GM21526 (cell line): ENCODE results near the gene USP2.

Experiments used
- ATAC-seq: cut with Tn5 transposase; IDR thresholded peaks from one replicate; pipeline ENCODE4 v1.9.1; 2021; ENCODE audit warnings: moderate library complexity; ENCODE audit not compliant: unreplicated experiment, low FRiP score

The USP2 gene

GRCh38 chr11:119377961-119378667, 3.4 kb downstream of the USP2 start:
- ATAC-seq = no peak

- ATAC-seq = no peak
These were observed 4.2 kb downstream of the USP2 start for GRCh38 chr11:119377112-119377901.

DNA sequence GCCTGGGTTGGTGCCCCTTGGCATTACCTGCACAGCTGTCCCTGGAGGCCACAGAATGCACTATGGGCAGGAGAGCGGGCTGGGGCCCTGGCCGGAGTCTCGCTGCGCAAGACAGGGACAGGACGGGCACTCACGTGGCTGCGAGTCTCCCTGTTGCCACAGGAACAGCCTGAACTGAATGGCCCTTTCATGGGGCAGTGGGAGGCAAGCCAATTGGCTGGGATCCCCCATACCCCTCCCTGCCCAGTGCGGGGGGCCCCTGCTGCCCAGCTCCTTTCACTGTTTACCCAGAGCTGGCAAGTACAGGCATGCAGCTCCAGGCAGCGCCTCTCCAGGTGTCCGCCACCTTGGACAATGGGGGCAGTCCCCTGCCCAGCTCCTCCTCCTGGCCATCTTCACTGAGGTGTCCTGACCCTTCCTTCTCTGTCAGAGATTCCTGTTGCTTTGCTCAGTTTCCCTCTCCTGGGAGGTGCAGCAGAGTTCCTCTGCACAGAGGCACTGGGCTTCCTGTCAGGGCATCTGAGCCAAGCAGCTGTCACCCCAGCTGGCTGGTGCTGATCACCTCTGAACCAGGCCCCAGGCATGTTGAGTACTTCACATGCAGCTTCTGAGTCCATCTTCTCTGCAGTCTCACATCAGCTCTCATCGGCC, 5.2 kb downstream of the USP2 start:
- no peak for ATAC-seq

- ATAC-seq = no peak
These were observed 5.9 kb downstream of the USP2 start for GRCh38 chr11:119375337-119376196.

DNA sequence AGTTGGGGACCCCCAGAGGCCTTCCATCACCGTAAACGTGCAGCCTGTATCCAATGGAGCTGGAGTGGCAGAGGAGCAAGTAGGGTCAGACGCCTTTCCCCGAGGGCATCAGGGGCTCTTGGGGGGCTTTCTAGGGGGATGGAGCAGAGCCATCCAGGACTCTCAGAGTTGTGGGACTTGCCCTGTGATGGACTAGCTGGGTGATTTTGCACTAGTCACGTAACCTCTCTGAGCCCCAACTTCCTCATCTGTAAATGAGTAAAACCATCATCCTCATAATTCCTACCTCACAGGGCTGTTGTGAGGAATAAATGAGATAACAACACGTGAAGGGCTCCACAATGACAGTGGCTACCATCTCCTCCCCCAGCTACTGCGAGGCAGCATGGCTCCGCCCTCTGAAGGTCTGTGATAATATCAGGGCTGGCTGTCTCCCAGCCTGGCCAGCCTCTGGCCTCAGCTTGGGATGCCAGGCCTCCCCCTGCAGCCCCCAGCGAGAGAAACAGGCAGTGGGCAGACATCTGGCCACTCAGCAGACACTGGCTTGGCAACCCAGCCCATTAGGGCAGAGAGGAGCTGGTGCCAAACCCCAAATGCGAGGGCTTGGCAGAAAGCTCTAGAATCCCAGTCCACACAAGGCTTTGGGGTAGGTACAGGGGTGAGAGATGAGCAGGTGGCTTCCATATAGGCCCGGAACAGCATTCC, 6.7 kb downstream of the USP2 start:
- ATAC-seq = no peak

DNA sequence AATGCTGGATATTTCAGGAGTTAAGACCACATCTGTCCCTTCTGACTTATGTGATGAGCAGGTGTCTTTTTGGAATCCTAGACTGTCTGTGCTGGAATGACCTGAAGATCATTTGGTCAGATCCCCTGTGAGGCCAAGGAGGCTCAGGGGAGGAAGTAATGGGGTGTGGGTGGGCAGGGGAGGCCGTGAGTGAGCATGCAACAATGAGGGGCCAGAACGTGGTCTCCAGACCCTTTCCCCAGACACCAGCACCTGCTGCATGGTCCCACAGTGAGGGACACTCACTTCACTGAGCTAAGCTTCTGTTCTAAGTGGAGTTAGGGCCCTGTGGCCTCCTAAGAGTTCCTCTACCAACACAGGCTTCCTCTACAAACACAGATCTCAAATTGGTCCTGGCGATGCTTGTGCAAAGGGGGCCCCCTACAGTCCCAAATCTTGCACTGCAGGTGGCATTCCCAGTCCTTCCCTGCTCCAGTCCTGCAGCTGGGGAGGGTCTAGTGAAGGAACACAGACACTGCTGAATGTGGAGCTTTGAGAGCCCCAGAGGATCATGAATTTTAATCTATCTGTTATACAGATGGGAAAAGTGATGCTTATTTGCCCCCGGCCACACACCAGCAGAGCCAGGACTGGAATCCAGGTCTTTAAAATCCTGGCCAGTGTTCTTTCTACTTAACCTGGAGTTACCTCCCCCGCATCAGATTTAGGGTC, 7.4 kb downstream of the USP2 start:
- no peak for ATAC-seq

- no peak for ATAC-seq
These were observed 8.2 kb downstream of the USP2 start for GRCh38 chr11:119373059-119373920.

DNA sequence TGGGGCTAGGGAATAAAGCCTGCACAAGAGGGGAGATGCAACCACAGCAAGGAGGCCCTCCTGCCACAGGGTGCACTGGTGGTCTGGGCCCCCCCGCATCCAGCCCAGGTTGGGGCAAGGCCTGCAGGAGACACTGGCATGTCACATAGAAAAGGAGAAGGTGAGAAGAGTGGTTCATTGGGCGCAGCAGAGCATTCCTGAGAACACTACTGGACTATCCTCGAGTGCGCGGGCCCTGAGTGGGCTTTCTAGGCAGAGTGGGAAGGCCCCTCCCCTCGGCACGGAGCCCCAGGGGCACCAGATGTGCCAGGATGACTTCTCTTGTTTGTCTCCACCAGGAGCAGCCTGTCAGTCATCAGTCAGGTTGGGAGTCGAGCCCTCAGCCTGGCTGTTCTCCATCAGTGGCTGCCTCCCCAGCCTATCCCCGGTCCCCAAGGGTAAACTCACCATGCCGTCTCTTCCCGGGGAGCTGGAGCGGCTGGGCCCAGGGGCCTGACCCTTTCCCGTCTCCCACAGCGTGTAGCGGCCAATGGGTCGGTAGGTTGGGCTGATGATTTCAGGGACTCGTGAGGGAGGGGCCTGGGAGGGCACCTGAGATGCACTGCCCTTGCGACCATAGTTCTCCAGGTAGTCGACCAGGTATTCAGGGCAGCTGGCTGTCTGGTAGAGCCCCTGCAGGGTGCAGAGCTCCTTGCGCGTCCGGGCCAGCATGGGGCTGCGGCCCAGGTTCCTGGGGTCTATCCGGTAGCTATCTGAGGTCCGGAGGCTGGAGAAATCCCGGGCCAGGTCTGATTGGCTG, 9.0 kb downstream of the USP2 start:
- no peak for ATAC-seq

DNA sequence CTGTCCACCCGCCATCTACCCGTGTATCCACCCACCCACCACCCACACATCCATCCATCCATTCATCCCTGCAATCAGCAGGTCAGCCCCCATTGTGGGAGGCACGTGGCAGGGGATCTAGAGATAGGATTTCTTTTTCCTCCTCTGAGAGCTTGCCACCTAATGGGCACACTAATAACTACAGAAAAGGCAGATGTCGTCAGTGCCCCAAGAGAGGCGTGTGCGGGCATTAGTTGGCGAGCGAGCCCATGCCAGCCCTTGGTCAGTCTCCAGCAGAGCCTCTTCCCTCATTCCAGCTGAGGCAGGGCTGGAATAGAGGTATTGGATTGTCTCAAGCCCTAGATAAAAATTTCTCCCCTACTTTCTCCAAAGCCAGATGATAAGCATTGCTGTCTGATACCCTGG, 9.7 kb downstream of the USP2 start:
- no peak for ATAC-seq

GRCh38 chr11:119371067-119371601, 10.4 kb downstream of the USP2 start:
- ATAC-seq = no peak

DNA sequence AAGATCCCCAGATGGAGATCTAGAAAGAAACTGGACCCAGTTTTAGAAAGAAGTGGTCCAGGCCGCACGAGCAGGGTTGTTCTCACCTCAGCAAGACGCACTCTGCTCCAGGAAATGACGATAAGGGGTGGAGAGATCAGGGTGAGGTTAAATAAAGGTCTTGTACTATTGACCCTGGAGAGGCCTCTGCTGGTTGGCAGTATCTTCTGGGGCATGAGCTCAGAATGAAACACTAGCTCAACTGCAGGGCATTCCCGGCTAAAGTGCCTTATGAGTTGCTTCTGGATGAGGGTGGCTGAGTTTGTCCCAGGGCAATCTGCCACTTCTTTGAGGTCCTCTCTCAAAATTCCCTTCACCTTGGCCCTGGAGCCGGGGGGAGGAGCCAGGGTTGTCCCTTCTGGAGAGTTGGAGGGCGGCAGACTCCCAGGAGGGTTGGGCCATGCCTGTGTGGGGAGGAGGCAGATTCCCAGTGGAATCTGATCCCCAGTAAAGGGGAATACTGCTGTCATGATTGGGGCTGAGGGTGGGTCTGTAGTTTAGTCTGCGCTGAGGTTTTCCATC, 10.9 kb downstream of the USP2 start:
- no peak for ATAC-seq

GRCh38 chr11:119369132-119369925, 12.2 kb downstream of the USP2 start:
- no peak for ATAC-seq

DNA sequence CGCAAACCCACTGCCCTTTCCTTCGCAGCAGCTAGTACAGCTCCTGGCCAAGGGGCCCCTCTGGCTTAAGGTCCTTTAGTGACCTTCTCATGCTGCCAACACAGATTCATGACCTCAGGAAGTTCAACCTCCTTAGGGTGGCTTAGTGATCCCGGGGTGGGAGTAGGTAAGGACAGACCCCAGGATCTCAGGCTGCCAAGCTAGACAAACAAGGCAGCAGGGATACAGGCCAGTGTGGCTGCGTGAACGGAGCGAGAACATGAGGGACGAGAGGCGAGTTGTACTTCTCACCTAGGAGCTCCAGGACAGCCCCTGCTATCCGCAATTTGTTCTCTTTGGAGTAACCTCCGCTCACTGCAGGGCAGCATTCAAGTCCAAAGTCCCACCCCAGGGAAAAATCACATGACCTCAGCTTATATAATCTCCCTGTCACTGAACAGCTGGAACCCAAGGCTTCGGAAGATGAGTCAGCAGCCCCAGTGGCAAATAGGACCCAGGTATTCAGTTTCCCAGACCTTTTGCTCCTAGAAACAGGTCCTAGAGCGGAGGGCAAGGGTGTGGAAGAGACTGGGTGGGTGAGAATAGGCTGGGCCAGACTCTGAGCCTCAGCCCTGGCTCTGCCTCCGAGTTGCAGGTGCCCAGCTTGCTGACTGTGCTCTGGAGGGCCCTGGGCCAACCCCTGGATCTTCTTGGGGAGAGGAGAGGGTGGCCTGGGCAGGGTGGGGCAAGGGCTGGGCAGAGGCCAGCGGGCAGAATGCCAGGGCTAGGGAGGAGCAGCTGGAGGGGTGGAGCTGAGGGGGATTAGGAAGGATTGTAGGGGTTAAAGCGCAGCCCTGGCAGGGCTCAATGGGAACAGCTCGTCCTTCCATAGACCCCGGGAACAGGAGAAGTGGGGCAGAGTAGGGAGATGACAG, 13.1 kb downstream of the USP2 start:
- no peak for ATAC-seq

- ATAC-seq = no peak
These were observed 13.8 kb downstream of the USP2 start for GRCh38 chr11:119367661-119368120.
